ENCODE data around the gene HCN1. TPM values are rescaled to one million over a fixed set of nuclear protein-coding genes. Genes with fewer than 3 reads are reported as not detected.

The HCN1 gene
- polyA plus RNA-seq, 2 of the 4 experiments (the other 2 are of a cell fraction): not detected

- CTCF ChIA-PET: no interaction called here
- no peak for ATAC-seq
Observed at GRCh38 chr5:45252541-45252940, 443.6 kb downstream of the HCN1 start.

GRCh38 chr5:45225571-45226031 is 470.6 kb downstream of the HCN1 start:
- Histone ChIP-seq H3K4me2 (no peak overlapping the region), H3K27ac (no peak overlapping the region), H3K4me3 (no peak overlapping the region), H3K4me1 (no peaks in the 10 kb centered on the region), H3K9me3 (no peaks in the 10 kb centered on the region)
- no peak for FAIRE-seq
- no peak for DNase-seq (ENCODE audit: low read depth in 1 of 2, low spot score in 1 of 2)
- peak in 1 of 2 experiments; percentile 37; a peak in 1 of 6 replicates for ATAC-seq
- CTCF ChIA-PET: no interaction called here
- WGBS (ENCODE audit: missing lambda C conversion rate): 58% methylated on average over 4 of the region's 25 CpGs
- POLR2A ChIA-PET: no interaction called here
- TF ChIP-seq CEBPB (IDR thresholded peaks at IDR 0.05): no peak
- TF ChIP-seq NR3C1 (IDR thresholded peaks at IDR 0.05): no peak
- TF ChIP-seq CHD2 (IDR thresholded peaks at IDR 0.05; ENCODE audit: low read length, partially characterized antibody): no peak
- TF ChIP-seq TP53 (CRISPR knock-in tag; IDR thresholded peaks at IDR 0.05): no peak
- no peak for TF ChIP-seq HMGXB4 (CRISPR knock-in tag; IDR thresholded peaks at IDR 0.05; ENCODE audit: borderline replicate concordance)

More at GRCh38 chr5:45252541-45252940, 443.6 kb downstream of the HCN1 start:
- H3K9me3 ChIP-seq: no peaks in the 10 kb centered on the region; the same call in 2 of the 3 replicates
- 31% methylated on average over 3 of the region's 3 CpGs for WGBS (ENCODE audit: missing lambda C conversion rate)
- FAIRE-seq (no peak), DNase-seq (ENCODE audit: low read depth in 1 of 2, low spot score in 1 of 2) (no peak)
- H3K4me2 ChIP-seq: no peak overlapping the region
- TF ChIP-seq USF2 (IDR thresholded peaks at IDR 0.05) (no peak), EP300 (IDR thresholded peaks at IDR 0.05) (no peak), HOXB13 (CRISPR knock-in tag; IDR thresholded peaks at IDR 0.05; ENCODE audit: low read depth) (no peak), FOSL2 (IDR thresholded peaks at IDR 0.05) (no peak), FOSL2 (CRISPR knock-in tag; IDR thresholded peaks at IDR 0.05) (no peak), HOXB5 (CRISPR knock-in tag; IDR thresholded peaks at IDR 0.05) (no peak), CBX8 (IDR thresholded peaks at IDR 0.05) (no peak), ZC3H11A (IDR thresholded peaks at IDR 0.05) (no peak), RNF2 (IDR thresholded peaks at IDR 0.05; ENCODE audit: borderline replicate concordance, low read depth) (no peak), BHLHE40 (IDR thresholded peaks at IDR 0.05; ENCODE audit: low read depth, low read length) (no peak), RAD21 (conservative IDR thresholded peaks at IDR 0.05 in 1 of 2, IDR thresholded peaks at IDR 0.05 in 1 of 2) (no peak), KDM1A (IDR thresholded peaks at IDR 0.05; ENCODE audit: low read depth) (no peak), CHD4 (IDR thresholded peaks at IDR 0.05; ENCODE audit: borderline replicate concordance) (no peak), RCOR1 (IDR thresholded peaks at IDR 0.05; ENCODE audit: low read depth, low read length) (no peak), EHF (CRISPR knock-in tag; IDR thresholded peaks at IDR 0.05) (no peak), HES2 (IDR thresholded peaks at IDR 0.05) (no peak), ZNF302 (CRISPR knock-in tag; IDR thresholded peaks at IDR 0.05) (no peak), NPAS2 (CRISPR knock-in tag; IDR thresholded peaks at IDR 0.05; ENCODE audit: borderline replicate concordance) (no peak), BCL3 (IDR thresholded peaks at IDR 0.05) (no peak), NR3C1 (IDR thresholded peaks at IDR 0.05) (no peak)
- POLR2A ChIA-PET: no interaction called here
- H3K27ac ChIP-seq: no peak overlapping the region
- H3K4me3 ChIP-seq: no peak overlapping the region
- H3K4me1 ChIP-seq: no peaks in the 10 kb centered on the region

Measured in A549 (cell line).